Hematopoietic multipotent progenitor cell treated with erythropoietin and hydrocortisone succinate and interleukin-3 and kit ligand, for 15 days (in vitro differentiated cells): Measurements from ENCODE around the gene MGAT3.
A peak's percentile ranks its signal among the peaks of the same experiment; 100 is the strongest.
"Not testable (repeated sequence)": the region's sequence is repeated elsewhere in the genome, so short reads cannot be mapped to it uniquely, and the experiment has no call there.

Source experiments
- DNase-seq: peaks from one replicate; pipeline ENCODE4 v3.0.0-alpha.2; 2015; ENCODE audit warnings: low spot score

Gene MGAT3, protein sequence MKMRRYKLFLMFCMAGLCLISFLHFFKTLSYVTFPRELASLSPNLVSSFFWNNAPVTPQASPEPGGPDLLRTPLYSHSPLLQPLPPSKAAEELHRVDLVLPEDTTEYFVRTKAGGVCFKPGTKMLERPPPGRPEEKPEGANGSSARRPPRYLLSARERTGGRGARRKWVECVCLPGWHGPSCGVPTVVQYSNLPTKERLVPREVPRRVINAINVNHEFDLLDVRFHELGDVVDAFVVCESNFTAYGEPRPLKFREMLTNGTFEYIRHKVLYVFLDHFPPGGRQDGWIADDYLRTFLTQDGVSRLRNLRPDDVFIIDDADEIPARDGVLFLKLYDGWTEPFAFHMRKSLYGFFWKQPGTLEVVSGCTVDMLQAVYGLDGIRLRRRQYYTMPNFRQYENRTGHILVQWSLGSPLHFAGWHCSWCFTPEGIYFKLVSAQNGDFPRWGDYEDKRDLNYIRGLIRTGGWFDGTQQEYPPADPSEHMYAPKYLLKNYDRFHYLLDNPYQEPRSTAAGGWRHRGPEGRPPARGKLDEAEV

DNA sequence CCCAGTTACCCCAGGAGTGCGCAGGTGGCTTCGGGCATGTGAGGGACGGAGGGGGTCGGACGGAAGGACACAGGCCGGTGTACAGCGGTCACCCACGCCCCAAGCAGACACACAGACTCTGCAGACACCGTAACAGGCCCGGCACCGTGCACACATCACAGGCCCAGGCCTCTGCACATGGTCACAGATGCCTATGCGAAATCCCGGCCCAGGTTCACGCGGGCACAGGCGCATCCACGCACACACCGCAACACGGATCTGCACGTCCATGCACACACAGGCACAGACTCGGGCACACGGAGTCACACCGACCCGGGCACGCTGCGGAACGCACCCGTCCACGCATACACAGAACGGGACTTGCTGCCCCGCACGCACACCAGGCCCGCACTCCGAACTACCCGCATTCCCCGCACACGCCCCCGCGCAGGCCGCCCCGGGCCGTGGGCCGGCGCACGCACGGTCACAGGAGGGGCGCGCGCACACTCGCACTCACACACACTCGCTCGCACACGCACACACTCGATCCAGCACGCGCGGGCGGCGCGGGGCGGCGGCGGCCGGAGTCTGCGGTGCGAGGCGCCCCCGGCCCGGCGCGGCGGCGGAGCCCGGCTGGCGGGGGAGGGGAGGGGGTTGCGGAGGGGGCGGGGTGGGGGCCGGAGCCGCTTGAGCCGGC, at the start of gene MGAT3:
Gene MGAT3, plus strand, starts transcription at position 491 of the 676 bp plus-strand sequence. CDS start 30,336 bp downstream, outside the sequence.
- DNase-seq: no peak

GRCh38 chr22:39408173-39408572, 48.6 kb upstream of the MGAT3 start:
- DNase-seq: no peak

DNA sequence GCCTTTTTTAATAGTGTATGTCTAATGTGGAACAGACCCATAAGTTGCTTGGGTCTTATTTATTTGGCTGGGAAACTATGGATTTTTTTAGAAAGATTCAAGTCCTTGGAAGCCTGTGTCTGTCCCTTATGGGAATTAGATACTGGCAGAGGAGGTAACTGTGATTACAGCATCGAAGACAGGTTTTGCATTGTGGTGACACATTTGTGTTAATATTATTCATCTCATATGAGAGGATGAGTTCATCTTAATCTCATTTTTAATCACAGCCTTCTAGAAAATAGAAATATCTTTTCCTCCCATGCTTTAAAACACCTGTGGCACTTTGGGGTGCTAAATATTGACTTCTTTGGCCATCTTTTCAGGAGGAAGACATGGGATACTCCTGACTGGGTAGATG, 48.0 kb upstream of the MGAT3 start:
- no peak for DNase-seq

- DNase-seq: no peak
Observed at GRCh38 chr22:39409516-39410029, 47.2 kb upstream of the MGAT3 start.

- no peak for DNase-seq
Observed at GRCh38 chr22:39410264-39410663, 46.5 kb upstream of the MGAT3 start.

- not testable (repeated sequence) for DNase-seq
Observed at GRCh38 chr22:39411828-39412365, 44.9 kb upstream of the MGAT3 start.

DNA sequence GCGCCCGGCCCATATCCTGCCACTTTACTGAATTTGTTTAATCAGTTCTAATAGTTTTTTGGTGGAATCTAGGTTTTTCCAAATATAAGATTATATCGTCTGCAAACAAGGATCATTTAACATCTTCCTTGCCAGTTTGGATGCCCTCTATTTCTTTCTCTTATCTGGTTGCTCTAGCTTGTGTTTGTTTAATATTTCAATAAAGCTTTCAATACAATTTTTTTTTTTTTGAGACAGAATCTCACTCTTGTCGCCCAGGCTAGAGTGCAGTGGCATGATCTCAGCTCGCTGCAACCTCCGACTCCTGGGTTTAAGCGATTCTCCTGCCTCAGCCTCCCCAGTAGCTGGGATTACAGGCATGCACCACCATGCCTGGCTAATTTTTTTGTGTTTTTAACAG, 43.6 kb upstream of the MGAT3 start:
- DNase-seq: not testable (repeated sequence)

DNA sequence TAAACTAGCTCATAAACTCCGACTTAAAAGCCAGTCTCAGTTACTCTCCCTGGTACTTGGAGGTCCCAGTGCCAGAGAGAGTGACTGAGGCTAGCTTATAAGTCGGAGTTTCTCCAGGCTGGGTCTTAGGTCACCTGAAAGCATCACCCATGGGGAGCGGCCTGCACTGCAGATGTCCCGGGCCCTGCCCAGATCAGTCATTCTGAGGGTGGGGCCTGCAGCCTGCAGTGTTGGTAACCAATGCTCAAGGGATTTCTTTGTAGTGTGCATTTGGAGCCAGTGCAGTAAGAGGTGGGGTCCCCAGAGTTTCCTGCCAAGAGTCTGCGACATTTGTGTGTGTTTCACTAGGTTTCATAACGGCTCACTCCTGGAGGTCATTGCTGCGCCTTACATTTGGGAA, 42.4 kb upstream of the MGAT3 start:
- DNase-seq: no peak

- DNase-seq: no peak
Observed at GRCh38 chr22:39414886-39415285, 41.9 kb upstream of the MGAT3 start.

GRCh38 chr22:39415506-39415905, 41.3 kb upstream of the MGAT3 start:
- DNase-seq: no peak

DNA sequence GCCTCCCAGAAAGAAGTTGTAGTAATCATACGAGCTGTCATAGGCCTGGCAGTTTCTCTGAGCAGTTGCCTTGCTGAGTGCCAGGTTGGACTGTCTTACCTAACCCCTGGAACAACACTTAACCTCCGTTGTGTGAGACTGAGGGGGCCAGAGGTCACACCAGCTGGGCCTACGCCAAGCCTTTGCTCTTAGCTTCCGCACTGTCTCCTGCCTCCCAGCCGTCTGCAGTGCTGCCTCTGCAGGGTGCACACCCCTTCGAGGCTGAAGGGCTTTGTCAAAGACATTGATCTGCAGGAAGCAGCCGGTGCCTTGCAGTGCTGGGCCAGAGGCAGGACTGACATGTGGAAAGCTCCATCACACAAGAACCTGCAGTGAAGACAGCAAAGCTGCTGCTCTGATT, 40.5 kb upstream of the MGAT3 start:
- DNase-seq: no peak

- DNase-seq: no peak
Observed at GRCh38 chr22:39417641-39418040, 39.2 kb upstream of the MGAT3 start.

GRCh38 chr22:39418696-39419095, 38.1 kb upstream of the MGAT3 start:
- no peak for DNase-seq

DNA sequence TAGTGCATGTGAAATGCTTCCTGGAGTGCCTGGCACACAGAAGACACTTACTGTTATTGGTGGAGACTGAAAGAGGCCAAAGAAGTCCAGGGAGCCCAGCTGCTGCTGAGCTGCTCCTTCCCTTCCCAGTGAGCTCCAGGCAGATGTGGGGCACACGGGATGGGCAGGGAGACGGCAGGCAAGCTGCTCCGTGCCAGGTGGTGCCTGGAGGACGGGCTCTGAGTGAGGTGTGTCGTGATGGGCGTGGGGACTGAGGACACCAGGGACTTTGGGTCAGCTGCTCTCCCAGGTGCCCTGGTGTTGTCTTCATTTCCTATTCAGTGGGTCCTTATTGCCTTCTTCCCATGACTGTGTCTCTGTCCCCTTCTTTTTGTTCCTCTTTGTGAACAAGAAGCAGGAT, 37.7 kb upstream of the MGAT3 start:
- no peak for DNase-seq

- no peak for DNase-seq
Observed at GRCh38 chr22:39419911-39420310, 36.9 kb upstream of the MGAT3 start.

DNA sequence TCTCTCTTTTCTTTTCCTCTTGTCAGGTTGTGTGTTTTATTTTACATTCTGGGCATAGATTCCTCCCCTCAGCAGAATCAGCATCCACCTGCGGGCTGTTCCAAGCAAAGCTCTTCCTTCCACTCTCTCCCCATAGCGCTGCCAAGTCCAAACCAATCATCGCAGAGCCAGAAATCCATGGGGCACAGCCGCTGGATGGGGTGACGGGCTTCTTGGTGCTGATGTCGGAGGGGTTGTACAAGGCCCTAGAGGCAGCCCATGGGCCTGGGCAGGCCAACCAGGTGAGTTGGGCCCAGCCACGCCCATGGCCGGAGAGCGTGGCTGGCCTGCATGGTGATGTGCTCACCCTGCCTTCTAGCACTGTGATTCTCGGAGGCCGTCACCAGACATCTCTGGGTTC, 35.1 kb upstream of the MGAT3 start:
- DNase-seq: no peak

GRCh38 chr22:39422101-39422500, 34.7 kb upstream of the MGAT3 start:
- no peak for DNase-seq

GRCh38 chr22:39422721-39423120, 34.1 kb upstream of the MGAT3 start:
- peak; percentile 51 for DNase-seq

- DNase-seq: no peak
Observed at GRCh38 chr22:39423976-39424375, 32.8 kb upstream of the MGAT3 start.

- DNase-seq: no peak
Observed at GRCh38 chr22:39426380-39427043, 30.3 kb upstream of the MGAT3 start.

DNA sequence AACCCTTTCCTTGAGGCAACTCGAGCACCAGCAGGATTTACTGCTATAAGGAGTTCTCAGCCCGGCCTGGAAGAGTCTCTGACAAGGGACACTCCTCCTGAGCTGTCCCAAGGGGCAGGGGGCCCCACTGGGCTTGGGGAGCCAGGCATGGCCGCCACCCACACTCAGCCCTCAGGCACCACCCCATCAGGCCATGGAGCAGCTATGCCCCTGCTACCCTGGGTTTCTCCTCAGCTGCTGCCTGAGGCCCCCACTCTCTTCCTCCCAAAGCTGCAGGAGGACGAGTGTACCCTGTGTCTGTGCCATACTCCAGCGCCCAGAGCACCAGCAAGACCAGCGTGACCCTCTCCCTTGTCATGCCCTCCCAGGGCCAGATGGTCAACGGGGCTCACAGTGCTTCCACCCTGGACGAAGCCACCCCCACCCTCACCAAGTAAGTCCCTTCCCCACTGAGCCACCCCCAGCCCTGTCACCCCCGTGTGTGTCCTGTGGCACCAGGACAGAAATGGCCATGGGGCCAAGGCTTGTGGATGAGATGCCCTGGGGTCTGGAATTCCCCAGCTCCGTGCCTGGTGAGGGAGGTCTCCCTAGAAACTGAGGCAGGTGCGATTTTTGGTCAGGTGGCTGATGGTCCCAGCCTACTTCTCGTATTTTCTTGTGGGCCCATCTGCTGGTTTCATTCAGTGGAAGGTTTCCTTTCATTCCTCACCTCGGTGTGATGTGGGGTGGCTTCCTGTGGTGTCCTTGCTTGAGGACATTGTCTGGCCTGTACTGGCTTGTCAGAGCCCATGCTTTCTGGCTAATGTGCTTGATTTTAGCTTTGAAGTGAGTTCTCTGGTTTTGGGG, 28.8 kb upstream of the MGAT3 start:
- no peak for DNase-seq
